Stimulated activated CD8-positive, alpha-beta memory T cell treated with anti-CD3 and anti-CD28 coated beads, Interleukin-7, amount 100 ng/mL, for 4 hours (primary cell): Measurements from ENCODE around the gene SLC12A7.
A peak's percentile ranks its signal among the peaks of the same experiment; 100 is the strongest.
"Not testable (repeated sequence)": the region's sequence is repeated elsewhere in the genome, so short reads cannot be mapped to it uniquely, and the experiment has no call there.

ENCODE experiments used
- DNase-seq, 2 donors: peaks; one replicate each; pipeline ENCODE4 v3.0.0-alpha.2; 2020; ENCODE audit warnings: low read depth in 2 of 2

The SLC12A7 gene

DNA sequence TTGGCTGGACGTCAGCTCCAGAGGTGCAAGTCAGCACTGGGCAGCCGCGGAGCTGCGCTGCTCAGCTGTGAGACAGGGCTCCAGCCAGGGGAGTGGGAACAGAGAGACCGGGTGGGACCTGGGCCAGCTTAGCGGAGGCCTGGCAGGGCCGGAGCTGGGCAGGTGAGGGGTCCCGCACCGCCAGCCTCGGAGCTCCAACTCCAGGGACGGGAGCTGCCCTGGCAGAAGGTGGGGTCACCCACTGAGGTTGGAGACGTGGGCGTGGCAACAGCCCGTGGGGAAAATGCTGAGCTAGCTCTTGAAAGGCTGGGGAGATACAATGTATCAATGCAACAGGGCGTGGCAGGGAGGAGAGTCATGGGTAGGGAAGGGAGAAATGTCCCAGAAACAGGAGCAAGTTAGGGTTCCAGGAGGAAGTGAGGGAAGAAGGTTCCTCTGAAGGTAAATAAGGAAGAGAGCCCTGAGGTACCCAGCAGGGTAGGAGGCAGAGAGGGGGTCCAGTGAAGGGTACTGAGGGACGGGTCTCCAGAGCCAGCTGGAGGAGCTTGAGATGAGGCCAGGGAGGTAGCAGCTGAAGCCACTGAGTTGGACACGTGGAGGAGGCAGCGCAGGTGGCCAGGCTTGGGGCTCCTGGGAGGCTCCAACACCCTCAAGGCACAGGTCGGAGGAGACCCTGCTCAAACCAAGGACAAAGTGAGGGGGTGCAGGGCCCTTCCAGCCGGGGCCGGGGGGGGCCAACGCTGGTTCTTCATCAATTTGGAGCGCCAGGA lies 104.0 kb downstream of the SLC12A7 start:
- no peak for DNase-seq

DNA sequence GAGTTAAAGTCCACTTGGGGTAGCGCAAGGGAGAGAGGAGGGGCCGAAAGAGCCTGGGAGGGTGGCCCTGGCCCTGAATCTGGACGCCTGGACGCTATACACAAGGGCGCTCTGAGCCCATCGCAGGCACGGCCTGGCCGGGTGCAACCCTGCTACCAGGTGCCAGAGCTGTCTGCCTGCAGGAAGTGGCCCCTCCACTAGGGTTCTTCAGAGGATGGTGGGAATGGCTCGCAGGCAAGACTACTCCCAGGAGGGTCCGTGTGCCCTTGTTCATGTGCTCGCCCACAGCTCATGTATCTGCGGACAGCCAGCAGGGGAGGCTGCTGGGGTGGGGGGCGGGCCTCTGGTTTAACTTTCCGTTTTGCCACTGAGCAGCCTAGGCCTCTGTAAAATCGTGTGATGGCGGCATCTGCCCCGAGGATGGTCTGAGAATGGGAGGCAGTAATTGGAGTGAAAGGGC lies 104.6 kb downstream of the SLC12A7 start:
- no peak for DNase-seq

- no peak for DNase-seq
These were observed 105.2 kb downstream of the SLC12A7 start for GRCh38 chr5:1006656-1007071.

DNA sequence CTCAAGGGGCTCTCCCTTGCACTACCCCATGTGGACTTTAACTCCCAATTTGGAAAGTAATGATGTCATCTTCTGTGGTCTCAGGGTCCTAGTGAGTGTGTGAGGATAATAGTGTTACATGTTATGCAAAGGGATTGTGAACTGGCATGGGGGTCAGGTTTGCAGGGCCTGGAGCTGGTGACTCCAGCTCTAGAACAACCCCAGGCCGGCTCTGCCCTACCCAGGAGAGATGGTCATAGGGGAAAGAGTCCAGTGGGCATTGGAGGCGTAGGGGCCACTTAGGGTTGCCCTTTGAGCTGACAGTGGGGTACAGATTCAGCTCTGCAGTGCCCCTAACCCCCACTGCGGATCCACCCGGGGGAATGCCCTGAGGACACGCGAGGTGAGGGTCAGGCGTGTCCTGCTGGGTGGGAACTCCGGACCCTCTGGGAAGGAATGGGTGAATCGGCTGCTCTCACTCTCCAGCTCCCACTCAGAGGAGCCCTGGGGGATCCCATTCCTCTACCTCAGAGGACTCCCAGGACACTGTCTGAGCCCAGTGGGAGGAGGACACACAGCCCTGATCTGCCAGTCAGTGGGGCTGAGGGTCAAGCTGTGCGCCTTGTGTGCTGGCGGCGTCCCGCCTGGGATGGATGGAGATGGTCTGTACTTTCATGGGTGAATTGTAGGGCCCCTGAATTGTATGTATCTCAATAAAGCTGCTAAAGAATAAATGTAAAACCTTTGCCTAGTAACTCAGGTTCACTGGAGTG lies 105.8 kb downstream of the SLC12A7 start:
- no peak for DNase-seq

- no peak for DNase-seq
These were observed 106.5 kb downstream of the SLC12A7 start for GRCh38 chr5:1005249-1005851.

- DNase-seq, result peak in 1 of 2 donors; percentile 32
These were observed 107.2 kb downstream of the SLC12A7 start for GRCh38 chr5:1004461-1005248.

DNA sequence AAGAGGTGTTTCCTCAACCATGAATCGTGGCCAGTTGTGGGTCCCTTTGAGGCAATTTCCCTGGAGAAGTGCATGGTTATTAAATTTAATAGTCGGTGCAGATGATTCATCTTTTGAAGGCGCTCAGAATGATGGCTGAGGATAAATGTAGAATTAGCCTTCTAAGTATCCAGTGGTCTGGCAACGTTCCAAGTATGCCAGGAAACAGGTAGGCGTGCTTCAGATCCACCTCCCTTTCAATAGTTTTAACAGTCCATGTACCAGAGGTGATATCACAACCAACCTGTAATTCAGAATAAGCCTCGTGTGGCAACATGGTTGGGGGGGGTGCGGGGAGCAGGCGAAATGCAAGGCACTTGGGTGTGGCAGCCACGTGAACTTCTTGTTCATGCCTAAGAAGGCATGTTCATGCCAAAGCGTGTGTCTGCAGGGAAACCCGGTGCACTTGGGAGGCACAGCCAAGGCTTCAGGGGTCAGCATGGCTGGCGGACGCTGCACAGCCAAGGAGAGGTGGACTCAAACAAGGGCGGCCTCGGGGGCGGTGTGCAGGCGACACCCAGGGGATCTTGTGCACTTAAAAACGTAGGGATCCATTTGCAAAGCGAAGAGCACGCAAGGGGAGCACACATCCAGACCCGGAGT lies 108.4 kb downstream of the SLC12A7 start:
- DNase-seq, result no peak

DNA sequence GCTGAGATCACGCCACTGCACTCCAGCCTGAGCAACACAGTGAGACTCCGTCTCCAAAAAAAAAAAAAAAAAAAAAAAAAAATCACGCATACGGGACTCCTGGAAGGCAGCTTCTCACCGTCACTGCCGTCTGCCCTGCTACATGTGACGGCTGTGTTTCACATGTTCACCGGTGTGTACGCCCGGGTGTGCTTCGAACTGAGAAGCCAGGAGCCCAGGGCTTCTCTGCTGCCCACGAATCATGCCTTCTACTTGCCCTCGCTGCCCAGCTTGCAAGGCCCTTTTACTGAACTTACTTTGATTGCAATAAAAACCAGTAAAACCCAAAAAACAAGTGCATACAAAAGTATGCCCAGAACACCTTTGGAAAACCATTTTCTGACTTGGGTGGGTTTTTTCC lies 109.0 kb downstream of the SLC12A7 start:
- DNase-seq, result no peak

DNA sequence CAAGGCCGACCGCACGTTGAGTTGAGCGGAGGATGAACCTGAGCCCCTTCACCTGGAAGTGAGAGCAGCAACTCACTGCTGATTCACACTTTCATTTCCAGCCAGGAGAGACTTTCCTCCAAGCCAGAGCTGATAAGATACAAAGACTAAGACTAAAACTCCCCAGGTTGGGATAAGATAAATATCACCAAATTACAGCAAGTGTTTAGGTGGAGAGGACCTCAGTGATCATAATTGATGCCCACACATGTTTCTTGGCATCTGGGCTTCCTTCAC lies 109.7 kb downstream of the SLC12A7 start:
- no peak for DNase-seq

GRCh38 chr5:1001406-1002270 lies 110.2 kb downstream of the SLC12A7 start:
- no peak for DNase-seq

GRCh38 chr5:1000831-1001230 lies 111.0 kb downstream of the SLC12A7 start:
- DNase-seq, result not testable (repeated sequence)
